NB4 (cell line): Measurements from ENCODE around the gene CD82.

ENCODE experiments used
- DNase-seq: peaks from one replicate; pipeline ENCODE4 v3.0.0; 2010; ENCODE audit warnings: low read depth
- H3K4me3 ChIP-seq: one replicate; pipeline ENCODE4 v1.5.1; 2011; ENCODE audit warnings: mild to moderate bottlenecking, low read depth, low read length, moderate library complexity
- CTCF ChIP-seq: IDR thresholded peaks from one replicate; pipeline ENCODE4 v1.5.1; 2012; ENCODE audit warnings: low read depth, low read length
- MYC ChIP-seq: IDR thresholded peaks from 2 replicates; pipeline ENCODE4 v1.6.1; 2011; ENCODE audit warnings: low read depth, low read length
- POLR2A ChIP-seq: IDR thresholded peaks from 2 replicates; pipeline ENCODE4 v1.6.1; 2011; ENCODE audit warnings: mild to moderate bottlenecking; ENCODE audit not compliant: insufficient read length; ENCODE audit errors: extremely low read depth
- TF ChIP-seq, protein P1 (sequence below): IDR thresholded peaks from 2 replicates; pipeline ENCODE4 v1.6.1; 2011; ENCODE audit warnings: low read depth, low read length

The CD82 gene

GRCh38 chr11:44629732-44630345, 64.4 kb downstream of the CD82 start:
- TF ChIP-seq, protein P1, sequence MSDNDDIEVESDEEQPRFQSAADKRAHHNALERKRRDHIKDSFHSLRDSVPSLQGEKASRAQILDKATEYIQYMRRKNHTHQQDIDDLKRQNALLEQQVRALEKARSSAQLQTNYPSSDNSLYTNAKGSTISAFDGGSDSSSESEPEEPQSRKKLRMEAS: no peak
- TF ChIP-seq CTCF: no peak
- no peak for DNase-seq
- no peak overlapping the region for H3K4me3 ChIP-seq

- no peak for DNase-seq
- H3K4me3 ChIP-seq: no peak overlapping the region
- TF ChIP-seq POLR2A (no peak), CTCF (no peak)
- TF ChIP-seq, protein P1: no peak
These were observed 65.2 kb downstream of the CD82 start for GRCh38 chr11:44630511-44631210.

DNA sequence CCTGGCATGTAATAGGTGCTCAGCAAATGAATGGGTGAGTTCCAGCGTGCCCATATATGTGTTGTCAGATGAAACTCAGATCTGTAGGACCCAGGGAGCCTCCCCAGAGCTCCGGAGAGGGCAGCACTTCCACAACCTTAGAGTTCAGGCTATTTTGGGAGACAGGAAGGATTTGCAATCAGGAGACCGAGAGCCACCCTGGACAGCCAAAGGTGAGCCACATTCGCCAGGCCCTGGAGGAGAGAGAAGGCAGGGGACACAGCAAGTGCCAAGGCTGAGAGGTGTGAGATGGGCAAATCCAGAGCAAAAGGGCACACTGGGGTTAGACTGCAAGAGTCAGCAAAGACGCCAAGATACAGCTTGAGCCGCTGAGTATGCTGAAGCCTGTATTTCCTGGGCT, 66.4 kb downstream of the CD82 start:
- TF ChIP-seq CTCF (no peak), MYC (no peak), POLR2A (no peak)
- TF ChIP-seq, protein P1: no peak
- no peak for DNase-seq
- H3K4me3 ChIP-seq: no peak overlapping the region

DNA sequence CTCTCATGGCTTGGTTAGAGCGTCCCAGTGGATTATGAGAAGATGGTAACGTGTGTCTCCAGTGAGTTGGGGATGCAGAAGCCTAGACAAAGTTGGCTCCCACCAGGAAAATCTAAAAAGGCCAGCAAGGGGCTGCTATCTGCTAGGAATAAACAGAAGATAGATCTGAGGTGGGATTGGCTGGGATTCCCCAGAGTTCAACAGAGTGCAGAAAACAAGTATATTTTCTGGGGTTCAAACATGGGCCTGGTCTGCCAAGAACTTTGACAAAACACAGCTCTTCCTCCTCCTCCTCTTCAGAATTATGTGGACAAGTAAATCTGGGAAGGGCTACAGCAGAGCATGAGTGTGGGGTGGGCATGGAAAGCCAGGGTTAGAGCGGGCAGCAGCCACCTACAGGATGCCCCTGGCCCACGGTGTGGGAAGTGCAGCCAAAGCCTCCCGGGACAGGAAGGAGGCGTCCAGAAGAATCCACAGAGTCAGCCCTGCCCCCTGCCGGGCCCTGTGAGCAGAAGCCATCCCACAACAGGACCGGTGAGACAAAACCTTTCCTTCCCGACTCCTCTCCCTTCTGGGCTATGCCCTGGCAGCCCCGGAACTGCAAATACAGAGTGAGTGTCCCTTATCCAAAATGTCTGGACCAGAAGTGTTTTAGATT, 67.1 kb downstream of the CD82 start:
- no peak for TF ChIP-seq MYC
- peak; percentile 25 for TF ChIP-seq CTCF
- peak; percentile 40 for DNase-seq
- H3K4me3 ChIP-seq: no peak overlapping the region

- H3K4me3 ChIP-seq: no peak overlapping the region
- DNase-seq: no peak
- TF ChIP-seq, protein P1: no peak
- TF ChIP-seq CTCF: peak; percentile 24
These were observed 68.2 kb downstream of the CD82 start for GRCh38 chr11:44633641-44634040.
